ENCODE data around the gene LMTK2.

The LMTK2 gene

GRCh38 chr7:98234429-98235147 is 127.9 kb downstream of the LMTK2 start:
- DNase-seq (ENCODE audit: low spot score) = no peak

- DNase-seq (ENCODE audit: low spot score) = no peak
These were observed 129.2 kb downstream of the LMTK2 start for GRCh38 chr7:98235901-98236300.

DNA sequence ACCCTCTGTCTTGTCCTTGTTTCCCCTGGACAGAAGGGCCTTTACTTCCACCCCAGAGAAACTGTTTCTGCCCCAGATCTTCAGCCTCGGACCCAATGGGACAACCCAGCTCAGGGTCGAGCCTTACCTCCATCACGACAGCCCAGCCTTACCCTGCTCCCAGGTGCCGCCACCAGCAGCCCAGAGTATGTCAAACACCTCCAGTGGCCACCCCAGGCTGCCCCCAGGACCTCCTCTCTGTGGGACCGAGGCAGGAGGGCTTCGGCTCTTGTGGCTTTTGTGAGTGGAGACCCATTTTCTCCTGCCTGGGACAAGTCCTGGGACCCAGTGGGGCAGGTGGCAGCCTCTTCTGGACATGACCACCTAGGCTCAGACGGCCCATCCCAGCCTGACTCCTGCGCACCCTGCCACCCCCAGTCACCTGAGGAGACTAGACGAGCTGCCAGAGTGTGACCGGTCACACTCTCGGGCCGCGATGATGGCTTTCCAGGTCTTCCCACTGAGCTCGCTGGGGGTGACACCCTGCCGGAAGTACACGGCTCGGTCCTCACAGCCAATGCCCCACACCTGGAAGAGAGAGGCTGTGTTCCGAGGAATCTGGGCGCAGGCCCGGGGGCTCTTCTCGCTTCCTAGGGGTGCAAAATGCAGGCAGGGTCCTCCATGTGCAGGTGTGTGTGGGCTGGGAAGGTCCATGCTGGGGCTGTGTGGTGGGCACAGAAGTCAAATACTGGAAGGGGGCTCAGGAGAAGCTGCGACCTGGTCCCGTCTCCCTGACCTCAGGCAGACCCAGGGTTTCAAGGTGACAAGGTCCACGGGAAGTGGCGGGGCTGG is 129.9 kb downstream of the LMTK2 start:
- no peak for DNase-seq (ENCODE audit: low spot score)

DNA sequence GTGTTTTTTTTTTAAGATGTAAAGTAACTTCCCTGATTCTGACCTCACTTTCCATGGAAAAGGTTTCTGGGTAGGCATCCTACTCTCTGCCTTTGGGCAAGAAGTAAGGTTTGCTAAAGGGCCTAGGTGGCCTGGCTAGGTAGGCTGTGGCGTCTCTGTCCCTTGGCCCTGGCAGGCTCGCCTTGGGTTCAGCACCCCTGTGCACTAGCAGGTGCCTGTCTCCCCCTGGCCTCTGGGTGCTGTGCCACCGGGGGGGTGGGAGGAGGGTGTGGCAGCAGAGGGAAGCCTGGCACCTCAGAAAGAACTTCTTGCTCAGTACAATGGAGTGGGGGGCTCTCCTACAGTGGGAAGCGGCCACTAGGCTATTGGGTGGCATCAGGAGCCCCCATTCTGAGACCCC is 131.4 kb downstream of the LMTK2 start:
- peak; percentile 6 for DNase-seq (ENCODE audit: low spot score)

GRCh38 chr7:98238976-98239375 is 132.3 kb downstream of the LMTK2 start:
- no peak for DNase-seq (ENCODE audit: low spot score)

- peak; percentile 77 for DNase-seq (ENCODE audit: low spot score)
These were observed 134.5 kb downstream of the LMTK2 start for GRCh38 chr7:98240961-98241673.

GRCh38 chr7:98241674-98242241 is 135.1 kb downstream of the LMTK2 start:
- no peak for DNase-seq (ENCODE audit: low spot score)

DNA sequence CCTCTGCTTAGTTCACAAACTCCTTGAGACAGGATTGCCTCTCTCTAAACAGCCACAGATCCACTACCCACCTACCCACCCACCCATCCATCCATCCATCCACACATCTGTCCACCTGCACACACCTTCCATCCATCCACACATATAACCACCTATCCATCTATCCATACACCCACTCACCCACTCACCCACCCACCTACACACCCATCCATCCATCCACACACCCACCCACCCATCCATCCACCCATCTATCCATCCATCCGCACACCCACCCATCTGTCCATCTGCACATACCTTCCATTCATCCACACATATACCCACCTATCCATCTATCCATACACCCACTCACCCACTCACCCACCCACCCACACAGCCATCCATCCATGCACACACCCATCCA is 135.7 kb downstream of the LMTK2 start:
- no peak for DNase-seq (ENCODE audit: low spot score)

- DNase-seq (ENCODE audit: low spot score) = no peak
These were observed 136.3 kb downstream of the LMTK2 start for GRCh38 chr7:98242934-98243333.

- no peak for DNase-seq (ENCODE audit: low spot score)
These were observed 138.2 kb downstream of the LMTK2 start for GRCh38 chr7:98244871-98245270.

- no peak for DNase-seq (ENCODE audit: low spot score)
These were observed 141.5 kb downstream of the LMTK2 start for GRCh38 chr7:98248156-98248555.

GRCh38 chr7:98249106-98249505 is 142.4 kb downstream of the LMTK2 start:
- DNase-seq (ENCODE audit: low spot score) = no peak

GRCh38 chr7:98250789-98251188 is 144.1 kb downstream of the LMTK2 start:
- DNase-seq (ENCODE audit: low spot score) = no peak

- DNase-seq (ENCODE audit: low spot score) = no peak
These were observed 144.6 kb downstream of the LMTK2 start for GRCh38 chr7:98251231-98251600.

DNA sequence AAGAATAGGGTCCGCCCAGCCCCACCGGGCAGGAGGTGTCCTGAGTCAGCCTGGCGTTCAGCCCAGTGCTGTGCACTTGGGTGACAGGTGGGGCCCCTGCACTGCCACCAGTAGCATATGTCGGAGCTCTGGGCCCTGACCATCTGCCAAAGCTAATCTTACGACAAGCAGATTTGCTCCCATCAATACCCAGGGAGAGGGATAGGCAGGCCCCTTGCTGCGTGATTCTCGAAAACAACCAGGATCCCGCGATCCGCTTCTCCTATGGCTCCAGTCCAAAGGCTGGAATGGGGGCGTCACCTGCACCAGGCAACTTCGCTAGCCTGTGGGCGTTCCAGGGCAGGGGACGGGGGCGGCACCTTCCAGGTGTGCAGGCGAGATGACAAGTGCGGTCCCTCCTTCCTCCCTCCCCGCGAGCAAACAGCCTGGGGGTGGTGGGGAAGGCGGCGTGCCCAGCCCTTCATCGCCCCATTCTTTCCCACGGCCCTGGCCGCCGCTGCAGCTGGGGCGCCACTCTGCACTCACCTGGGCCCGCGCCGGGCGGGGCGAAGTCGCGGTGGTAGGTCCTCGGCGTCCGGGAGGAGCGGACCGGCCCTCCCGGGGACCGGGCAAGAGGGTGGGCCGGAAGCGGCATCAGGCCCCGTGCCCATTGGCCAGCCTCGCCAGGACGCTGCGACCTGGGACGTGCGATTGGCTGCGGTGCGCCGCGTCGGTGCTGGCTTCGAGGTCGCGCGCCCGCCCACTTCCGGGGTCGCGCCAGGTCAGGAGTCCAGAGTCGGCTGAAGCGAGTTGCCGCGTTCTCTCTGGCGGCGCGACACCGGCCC is 145.2 kb downstream of the LMTK2 start, which contains the start of gene TECPR1:
TSS of gene TECPR1 (minus strand) at position 632 of the 824 bp plus-strand sequence. CDS start 6,086 bp downstream, outside the sequence.
- peak; percentile 99 for DNase-seq (ENCODE audit: low spot score)

GRCh38 chr7:98252425-98253054 is 145.9 kb downstream of the LMTK2 start:
- DNase-seq (ENCODE audit: low spot score) = no peak

- DNase-seq (ENCODE audit: low spot score) = no peak
These were observed 147.9 kb downstream of the LMTK2 start for GRCh38 chr7:98254516-98254915.

DNA sequence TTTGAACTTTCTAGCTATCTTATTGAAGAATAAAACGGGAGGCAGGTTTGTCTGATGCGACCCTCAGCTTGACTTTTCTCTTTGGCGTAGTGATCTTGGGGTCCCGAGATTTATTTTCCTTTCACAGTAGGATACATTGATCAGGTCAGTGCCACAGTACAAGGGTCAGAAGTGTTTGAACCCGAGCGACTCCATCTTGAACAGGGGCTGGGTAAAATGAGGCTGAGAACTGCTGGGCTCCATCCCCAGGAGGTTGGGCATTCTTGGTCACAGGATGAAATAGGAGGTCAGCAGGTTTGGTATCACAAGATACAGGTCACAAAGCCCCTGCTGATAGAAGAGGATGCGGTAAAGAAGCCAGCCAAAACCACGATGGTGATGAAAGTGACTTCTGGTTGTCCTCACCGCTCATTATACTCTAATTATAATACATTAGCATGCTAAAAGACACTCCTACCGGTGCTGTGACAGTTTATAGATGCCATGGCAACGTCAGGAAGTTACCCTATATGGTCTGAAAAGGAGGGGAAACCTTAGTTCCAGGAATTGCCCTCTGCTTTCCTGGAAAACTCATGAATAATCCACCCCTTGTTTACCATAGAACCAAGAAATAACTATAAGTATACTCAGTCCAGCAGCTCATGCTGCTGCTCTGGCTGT is 148.4 kb downstream of the LMTK2 start:
- no peak for DNase-seq (ENCODE audit: low spot score)

DNA sequence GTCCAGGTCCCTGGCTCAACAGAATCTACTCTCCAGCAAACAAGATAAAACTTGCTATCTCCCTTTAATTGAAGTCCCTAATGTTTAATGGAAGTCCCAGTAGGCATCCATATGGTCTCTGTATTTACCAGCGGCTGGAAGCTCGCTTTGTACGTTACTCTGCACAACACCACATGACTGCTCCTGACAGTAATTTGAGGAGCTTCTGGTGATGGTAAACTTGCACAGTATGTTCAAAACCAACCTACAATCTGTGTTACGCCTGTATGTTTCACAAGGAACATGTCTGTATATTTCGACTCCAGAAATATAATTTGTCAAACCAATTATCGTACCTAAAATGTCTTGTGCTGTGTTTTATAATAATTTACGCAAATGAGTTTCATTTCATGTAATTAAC is 149.8 kb downstream of the LMTK2 start:
- DNase-seq (ENCODE audit: low spot score) = no peak

DNA sequence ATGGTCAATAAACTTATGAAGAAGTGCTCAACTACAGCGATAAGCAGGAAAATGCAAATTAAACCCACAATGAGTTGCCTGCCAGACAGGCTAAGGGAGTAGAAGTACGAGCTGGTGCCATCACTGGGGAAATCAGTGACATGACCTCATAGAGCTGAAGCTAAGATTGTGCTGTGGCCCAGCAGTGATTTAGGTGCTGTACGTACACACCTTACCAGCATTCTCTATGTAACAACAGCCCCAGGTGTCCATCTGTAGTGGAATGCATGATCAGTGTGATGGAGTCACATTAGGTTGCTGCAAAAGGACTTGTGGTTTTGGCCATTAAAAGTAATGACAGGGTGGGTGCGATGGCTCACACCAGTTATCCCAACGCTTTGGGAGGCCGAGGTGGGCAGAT is 151.0 kb downstream of the LMTK2 start:
- DNase-seq (ENCODE audit: low spot score) = no peak
